Endothelial cell of umbilical vein (primary cell): ENCODE data around the gene DDAH2. TPM values are rescaled to one million over a fixed set of nuclear protein-coding genes. Genes with fewer than 3 reads are reported as not detected.

Experiments
- BruUV-seq: library from RNA; stranded (reverse); fragments of 400-500 nt; replicated peaks from 2 replicates; lab custom pipeline; 2021; lab: Mats Ljungman, UMichigan
- CTCF ChIA-PET: fragments of 300-600, 350-600 bp; sonication (Branson Sonifier 250); formaldehyde crosslinking; loops from one replicate; lab custom pipeline; 2021; ENCODE audit warnings: antibody characterized with exemption, inconsistent platforms; lab: Charles Lee
- POLR2A ChIA-PET: fragments of 300-600, 350-600 bp; sonication (Branson Sonifier 250); formaldehyde crosslinking; loops from one replicate; lab custom pipeline; 2021; ENCODE audit warnings: antibody characterized with exemption, inconsistent platforms; lab: Charles Lee
- DNase-seq: peaks from one replicate; pipeline ENCODE4 v3.0.0-alpha.2; 2011; ENCODE audit warnings: low read depth, low spot score
- FAIRE-seq: peaks from 2 replicates; lab custom pipeline; 2011; peaks lifted over from hg19 to GRCh38; lab: Jason Lieb, UNC
- H2AFZ ChIP-seq: 2 replicates; pipeline ENCODE4 v1.6.0; 2012; ENCODE audit warnings: low read depth, low read length, control low read depth, inconsistent platforms
- H3K27ac ChIP-seq: 2 replicates; pipeline ENCODE4 v1.5.1; 2011; ENCODE audit warnings: low read depth, mild to moderate bottlenecking, control low read depth, low read length, moderate library complexity; ENCODE audit not compliant: insufficient read depth
- H3K27me3 ChIP-seq, 2 experiments: 2 replicates each; pipeline versions ENCODE4 v1.6.0 to v1.6.1; 2011; ENCODE audit warnings: low read length in 2 of 2, mixed read lengths in 1 of 2; ENCODE audit not compliant: control insufficient read depth in 2 of 2, insufficient read depth in 2 of 2
- H3K36me3 ChIP-seq, 2 experiments: 2 replicates in 1 of 2; 3 replicates in 1 of 2; pipeline ENCODE4 v1.5.1; 2011; ENCODE audit warnings: low read length in 2 of 2, mild to moderate bottlenecking in 1 of 2, moderate library complexity in 1 of 2; ENCODE audit not compliant: control insufficient read depth in 2 of 2, insufficient read depth in 2 of 2; ENCODE audit errors: extremely low read depth in 1 of 2
- H3K4me1 ChIP-seq: 3 replicates; pipeline ENCODE4 v1.5.1; 2011; ENCODE audit warnings: mild to moderate bottlenecking, low read length; ENCODE audit not compliant: control insufficient read depth, insufficient read depth; ENCODE audit errors: extremely low read depth
- H3K4me2 ChIP-seq: 2 replicates; pipeline ENCODE4 v1.6.1; 2011; ENCODE audit warnings: low read length, control low read depth, mixed read lengths; ENCODE audit not compliant: insufficient read depth
- H3K4me3 ChIP-seq, 3 experiments: fragments of 200-600 bp in 1 of 3; sonication (generic), shearing (Covaris generic) in 1 of 3; replicated peaks in 1 of 3; 2 replicates each; pipeline ENCODE4 v1.5.1; 2011 to 2016; ENCODE audit warnings: control low read depth in 3 of 3, low read length in 3 of 3, mild to moderate bottlenecking in 2 of 3, inconsistent platforms in 1 of 3, low read depth in 1 of 3, moderate library complexity in 1 of 3; ENCODE audit not compliant: insufficient read depth in 1 of 3
- H3K79me2 ChIP-seq: 2 replicates; pipeline ENCODE4 v1.6.0; 2012; ENCODE audit warnings: low read length, inconsistent platforms; ENCODE audit not compliant: control insufficient read depth, insufficient read depth
- H3K9ac ChIP-seq: replicated peaks from 2 replicates; pipeline ENCODE3; 2011; ENCODE audit warnings: low read length, control low read depth; ENCODE audit not compliant: insufficient read depth; ENCODE audit errors: extremely low read depth
- H3K9me1 ChIP-seq: replicated peaks from 3 replicates; pipeline ENCODE4 v1.6.0; 2011; ENCODE audit warnings: mild to moderate bottlenecking, low read length; ENCODE audit not compliant: control insufficient read depth, insufficient read depth; ENCODE audit errors: extremely low read depth
- H3K9me3 ChIP-seq: replicated peaks from 2 replicates; pipeline ENCODE4 v1.5.1; 2012; ENCODE audit warnings: low read length, inconsistent platforms; ENCODE audit not compliant: control insufficient read depth, insufficient read depth
- H4K20me1 ChIP-seq: replicated peaks from 2 replicates; pipeline ENCODE3; 2011; ENCODE audit warnings: mild to moderate bottlenecking, low read length; ENCODE audit not compliant: control insufficient read depth, insufficient read depth; ENCODE audit errors: extremely low read depth
- EZH2 ChIP-seq: IDR thresholded peaks from 2 replicates; pipeline ENCODE4 v1.6.1; 2012; ENCODE audit warnings: borderline replicate concordance, low read depth, mild to moderate bottlenecking, moderate library complexity, low read length, inconsistent platforms; ENCODE audit not compliant: severe bottlenecking
- FOS ChIP-seq: IDR thresholded peaks from 2 replicates; pipeline ENCODE4 v1.6.1; 2011; ENCODE audit warnings: mild to moderate bottlenecking, low read length, moderate library complexity, borderline replicate concordance; ENCODE audit not compliant: insufficient read depth
- GATA2 ChIP-seq: IDR thresholded peaks from 2 replicates; pipeline ENCODE4 v1.7.0; 2011; ENCODE audit warnings: low read depth, mild to moderate bottlenecking, moderate library complexity, mixed read lengths, low read length; ENCODE audit not compliant: insufficient read length, insufficient read depth
- JUN ChIP-seq: IDR thresholded peaks from 2 replicates; pipeline ENCODE4 v1.6.1; 2011; ENCODE audit warnings: borderline replicate concordance, low read depth; ENCODE audit not compliant: insufficient read length, insufficient read depth
- MAX ChIP-seq: IDR thresholded peaks from 2 replicates; pipeline ENCODE4 v1.6.1; 2011; ENCODE audit not compliant: insufficient read depth, insufficient read length
- MYC ChIP-seq: IDR thresholded peaks from one replicate; pipeline ENCODE4 v1.6.1; 2011; ENCODE audit warnings: mild to moderate bottlenecking, low read depth, low read length
- POLR2A ChIP-seq: IDR thresholded peaks from 2 replicates; pipeline ENCODE4 v1.6.1; 2012; ENCODE audit warnings: low read depth, mild to moderate bottlenecking, control low read depth, low read length
- POLR2AphosphoS5 ChIP-seq: IDR thresholded peaks from 2 replicates; pipeline ENCODE4 v1.6.1; 2012; ENCODE audit warnings: low read depth, mild to moderate bottlenecking, control low read depth, low read length, moderate library complexity; ENCODE audit not compliant: insufficient read depth
- dilution Hi-C: fragments of 300-500 bp; cut with MboI; formaldehyde crosslinking; loops from one replicate; pipeline ENCODE4 v1.15.0; 2019; ENCODE audit warnings: low sequenced_read_pairs; ENCODE audit not compliant: extremely low pct_ligation_motif_present
- intact Hi-C: fragments of 100-400 bp; cut with micrococcal nuclease; formaldehyde crosslinking; loops from one replicate; pipeline ENCODE4 v1.10.0; 2022
- polyA plus RNA-seq, 4 experiments: library from polyadenylated mRNA; depleted of rRNA in 3 of 4; stranded (reverse) in 3 of 4; unstranded in 1 of 4; fragments of >200 nt; gene quantifications; 2 replicates each; pipeline versions ENCODE4 v1.2.1 to v1.2.3, GENCODE V29; 2011 to 2012; ENCODE audit warnings: missing spikeins in 1 of 4
- total RNA-seq: library from RNA; stranded (reverse); gene quantifications from 2 replicates; pipeline ENCODE4 v1.2.3, GENCODE V29; 2021
- TF ChIP-seq, protein P1 (sequence below), 2 donors: IDR thresholded peaks; 1 replicate in 1 of 2; 2 replicates in 1 of 2; pipeline ENCODE4 v1.5.1; 2011; ENCODE audit warnings: low read length in 2 of 2, mild to moderate bottlenecking in 2 of 2, moderate library complexity in 2 of 2, control low read depth in 1 of 2, inconsistent platforms in 1 of 2, low read depth in 1 of 2; ENCODE audit not compliant: insufficient read depth in 1 of 2; ENCODE audit errors: extremely low read depth in 1 of 2

Gene DDAH2
- total and polyA plus RNA-seq, 2 donors (not counting 3 experiments of a cell fraction or from before 2014, with no cell fraction given) = 109 to 176 TPM

GRCh38 chr6:31729979-31730630, 1.0 kb upstream of the DDAH2 start:
- BruUV-seq = no TSS peak
- H2AFZ ChIP-seq = no peak overlapping the region
- intact Hi-C loops (loop anchor here (1.0 to 10.0 kb wide), 8 partner anchors 8 to 185 kb away; partner anchors contain the start of genes ABHD16A, ATP6V1G2, DDX39B and HSPA1B), dilution Hi-C loops (no loop called here)
- H3K4me3 ChIP-seq = peak overlapping the region; percentile 66 to 94 (median 70)
- CTCF ChIA-PET = interaction anchor here (0.8 to 5.4 kb wide), 21 partner anchors 8 to 222 kb away, joined by 3 to 42 read pairs (median 6); partner anchors contain the start of genes ABHD16A, HSPA1B, LSM2 and LY6G5C
- no peaks in the 10 kb centered on the region for H3K9me1 ChIP-seq
- H3K4me2 ChIP-seq = peak overlapping the region; percentile 73
- H3K27ac ChIP-seq = peak overlapping the region; percentile 54
- DNase-seq (peak; percentile 94), FAIRE-seq (peak; percentile 87)
- H3K4me1 ChIP-seq = peaks cover 38% of the 10 kb centered on the region
- TF ChIP-seq EZH2 (no peak), FOS (no peak), POLR2AphosphoS5 (peak; percentile 98), MAX (no peak), POLR2A (peak; percentile 97), JUN (no peak), MYC (no peak), GATA2 (no peak)
- TF ChIP-seq, protein P1, sequence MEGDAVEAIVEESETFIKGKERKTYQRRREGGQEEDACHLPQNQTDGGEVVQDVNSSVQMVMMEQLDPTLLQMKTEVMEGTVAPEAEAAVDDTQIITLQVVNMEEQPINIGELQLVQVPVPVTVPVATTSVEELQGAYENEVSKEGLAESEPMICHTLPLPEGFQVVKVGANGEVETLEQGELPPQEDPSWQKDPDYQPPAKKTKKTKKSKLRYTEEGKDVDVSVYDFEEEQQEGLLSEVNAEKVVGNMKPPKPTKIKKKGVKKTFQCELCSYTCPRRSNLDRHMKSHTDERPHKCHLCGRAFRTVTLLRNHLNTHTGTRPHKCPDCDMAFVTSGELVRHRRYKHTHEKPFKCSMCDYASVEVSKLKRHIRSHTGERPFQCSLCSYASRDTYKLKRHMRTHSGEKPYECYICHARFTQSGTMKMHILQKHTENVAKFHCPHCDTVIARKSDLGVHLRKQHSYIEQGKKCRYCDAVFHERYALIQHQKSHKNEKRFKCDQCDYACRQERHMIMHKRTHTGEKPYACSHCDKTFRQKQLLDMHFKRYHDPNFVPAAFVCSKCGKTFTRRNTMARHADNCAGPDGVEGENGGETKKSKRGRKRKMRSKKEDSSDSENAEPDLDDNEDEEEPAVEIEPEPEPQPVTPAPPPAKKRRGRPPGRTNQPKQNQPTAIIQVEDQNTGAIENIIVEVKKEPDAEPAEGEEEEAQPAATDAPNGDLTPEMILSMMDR (IDR thresholded peaks at IDR 0.05; ENCODE audit: extremely low read depth in 1 of 2, insufficient read depth in 1 of 2, low read depth in 1 of 2, low read length in 2 of 2) = peak in 1 of 2 donors; percentile 6
- peaks cover 23% of the 10 kb centered on the region for H3K79me2 ChIP-seq
- H4K20me1 ChIP-seq = no peaks in the 10 kb centered on the region
- H3K9ac ChIP-seq = peak overlapping the region; percentile 80
- H3K9me3 ChIP-seq = no peaks in the 10 kb centered on the region
- H3K27me3 ChIP-seq = no peaks in the 10 kb centered on the region
- peaks cover 19 to 38% of the 10 kb centered on the region in 2 experiments for H3K36me3 ChIP-seq
- POLR2A ChIA-PET = interaction anchor here (0.5 to 2.2 kb wide), 5 partner anchors 10 to 97 kb away, joined by 3 to 14 read pairs (median 4); partner anchors contain the start of genes HSPA1A, HSPA1B, HSPA1L and MSH5
